ENCODE results near the gene CBR3.
"Not testable (repeated sequence)": the region's sequence is repeated elsewhere in the genome, so short reads cannot be mapped to it uniquely, and the experiment has no call there.

The CBR3 gene

DNA sequence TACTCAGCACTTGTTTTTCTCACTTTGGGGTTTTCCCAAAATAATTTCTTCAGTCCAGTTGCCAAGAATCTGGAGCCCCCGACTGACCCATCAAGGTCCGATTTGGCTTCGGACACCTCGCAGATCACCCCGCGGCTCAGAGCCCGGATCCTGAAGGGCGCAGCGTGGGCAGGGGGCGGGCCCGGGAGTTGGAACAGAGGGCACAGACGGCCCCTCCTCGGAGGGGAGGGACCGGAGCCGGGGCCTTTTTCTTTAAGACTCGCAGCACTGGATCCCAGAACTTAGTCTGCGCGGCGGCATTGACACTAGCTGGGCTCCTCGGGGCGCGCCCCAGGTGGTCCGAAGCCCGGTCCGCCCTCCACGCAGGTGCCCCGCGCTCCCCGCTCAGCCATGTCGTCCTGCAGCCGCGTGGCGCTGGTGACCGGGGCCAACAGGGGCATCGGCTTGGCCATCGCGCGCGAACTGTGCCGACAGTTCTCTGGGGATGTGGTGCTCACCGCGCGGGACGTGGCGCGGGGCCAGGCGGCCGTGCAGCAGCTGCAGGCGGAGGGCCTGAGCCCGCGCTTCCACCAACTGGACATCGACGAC lies at the start of gene CBR3:
TSS of gene CBR3 (plus strand) at position 277 of the 588 bp plus-strand sequence. CDS start at position 391, 114 bp downstream.
- no peak for DNase-seq (ENCODE audit: low spot score)

DNA sequence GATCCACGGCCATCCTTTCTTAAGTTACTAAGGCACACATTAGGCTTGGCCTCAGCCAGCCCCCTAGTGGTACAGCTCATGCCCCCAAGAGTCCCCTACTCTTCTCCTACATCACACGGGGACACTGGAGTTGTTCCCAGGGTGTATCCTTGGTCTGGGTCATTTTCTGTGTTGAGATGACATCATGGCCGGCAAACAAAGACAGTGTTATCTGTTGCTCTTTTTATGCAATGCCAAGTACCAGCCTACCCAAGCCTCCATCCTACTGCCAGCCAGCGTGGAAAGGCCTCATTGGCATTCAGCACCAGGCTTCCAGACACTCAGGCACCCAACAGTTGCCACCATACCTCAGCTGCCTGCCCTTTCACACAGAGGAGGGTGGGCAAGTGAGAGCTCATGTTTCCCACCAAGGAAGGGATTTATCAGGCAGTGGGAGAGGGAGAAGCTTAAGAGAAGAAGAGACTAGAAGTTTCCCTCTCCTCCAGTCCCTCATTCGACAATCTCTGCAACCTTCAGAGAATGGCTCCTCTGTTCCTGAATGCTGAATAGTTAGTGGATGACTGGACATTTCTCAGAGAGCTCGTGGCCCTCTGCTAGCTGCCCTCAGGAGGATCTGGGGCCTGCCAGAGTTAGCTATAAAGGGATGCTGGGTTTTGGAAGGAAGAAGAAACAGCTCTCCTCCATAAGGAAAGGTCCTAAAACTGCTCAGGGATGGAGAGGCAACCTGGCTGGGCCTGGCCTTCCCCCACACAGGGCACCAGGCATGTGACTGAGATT lies 47.3 kb upstream of the CBR3 start:
- no peak for DNase-seq (ENCODE audit: low spot score)

DNA sequence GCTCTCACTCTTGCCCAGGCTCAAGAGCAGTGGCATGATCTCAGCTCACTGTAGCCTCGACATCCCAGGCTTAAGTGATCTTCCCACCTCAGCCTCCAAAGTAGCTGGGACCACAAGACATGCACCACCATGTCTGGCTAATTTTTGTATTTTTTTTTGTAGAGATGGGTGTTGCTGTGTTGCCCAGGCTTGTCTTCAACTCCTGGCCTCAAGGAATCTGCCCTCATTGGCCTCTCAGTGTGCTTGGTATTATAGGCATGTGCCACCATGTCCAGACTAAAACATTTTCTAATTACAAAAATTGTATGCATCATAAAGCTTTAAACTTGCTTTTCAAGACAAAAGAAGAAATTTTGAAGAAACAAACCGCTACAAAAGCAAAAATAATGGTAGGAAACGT lies 44.9 kb upstream of the CBR3 start:
- no peak for DNase-seq (ENCODE audit: low spot score)

DNA sequence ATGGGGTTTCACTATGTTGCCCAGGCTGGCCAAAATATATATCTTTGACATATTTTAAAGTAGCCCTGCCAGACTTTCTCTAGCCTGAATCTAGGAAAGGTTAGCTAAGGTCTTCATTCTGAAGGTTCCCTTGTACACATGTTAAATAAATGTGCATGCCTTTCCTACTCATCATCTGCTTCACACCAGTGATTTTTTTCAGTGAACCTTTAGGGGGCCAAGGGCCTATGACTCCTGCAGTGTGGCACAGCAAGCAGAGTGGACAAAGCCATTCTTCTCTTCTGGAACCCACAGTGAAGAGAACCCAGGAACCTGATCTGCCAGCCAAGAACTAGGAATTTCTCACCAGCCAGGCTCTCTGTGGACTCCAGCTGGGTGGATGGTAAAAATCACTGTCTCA lies 42.2 kb upstream of the CBR3 start:
- no peak for DNase-seq (ENCODE audit: low spot score)

DNA sequence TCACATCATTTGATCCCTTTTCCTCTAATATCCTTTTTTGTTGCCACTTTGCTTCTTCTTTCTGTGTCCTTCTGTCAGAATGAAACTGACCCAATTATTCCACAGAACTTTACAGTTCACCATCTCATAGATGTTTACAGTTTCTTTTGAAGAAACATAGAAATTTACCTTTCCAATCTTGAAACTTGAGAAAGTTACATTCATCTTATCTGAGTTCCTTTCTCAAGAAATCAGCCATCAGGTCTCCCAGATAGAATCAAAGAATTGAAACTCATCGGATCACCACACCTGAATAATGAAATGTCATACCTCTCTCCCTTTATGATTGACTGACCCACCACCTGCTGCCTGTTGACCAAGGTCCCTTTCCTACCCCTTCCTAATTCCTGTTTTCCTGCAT lies 41.4 kb upstream of the CBR3 start:
- DNase-seq (ENCODE audit: low spot score): no peak

DNA sequence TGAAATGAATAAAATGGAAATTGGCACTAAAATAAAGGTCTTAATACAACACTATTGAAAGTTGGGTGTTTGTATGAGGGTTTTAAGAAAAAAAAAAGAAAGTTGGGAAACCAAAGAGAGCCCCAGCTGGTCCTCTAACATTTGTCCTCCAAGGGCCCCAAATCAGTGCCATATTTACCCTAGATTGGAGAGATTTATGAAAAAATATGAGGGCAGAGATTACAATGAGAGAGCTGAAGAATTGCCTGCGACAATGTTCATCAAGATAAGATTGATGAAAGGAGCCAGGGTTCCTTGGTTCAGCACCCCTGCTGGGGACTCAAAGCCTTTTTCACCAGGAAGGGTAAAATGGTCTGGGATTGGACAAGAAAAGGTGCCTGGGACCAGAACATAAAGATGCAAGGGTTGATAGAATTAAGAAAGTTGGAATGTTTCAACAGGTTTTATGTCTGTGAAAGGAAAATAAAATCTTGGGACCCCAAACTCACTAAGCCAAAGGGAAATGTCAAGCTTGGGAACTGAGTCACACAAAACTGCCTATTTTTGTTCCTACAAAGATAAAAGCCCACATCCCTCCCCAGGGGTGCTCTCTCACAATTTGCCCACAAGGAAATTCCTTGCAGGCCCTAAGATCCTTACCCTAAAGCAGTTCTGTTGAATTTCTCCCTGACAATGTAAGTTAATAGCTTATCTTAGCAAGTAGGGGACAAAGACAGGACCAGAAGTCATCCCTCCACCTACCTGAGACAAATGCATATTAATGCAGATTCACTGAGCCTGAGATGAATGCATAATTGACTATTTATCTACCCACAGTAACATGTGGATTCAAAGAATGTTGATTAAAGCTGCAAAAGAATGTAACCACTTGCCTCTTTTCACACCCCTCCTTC lies 38.2 kb upstream of the CBR3 start:
- no peak for DNase-seq (ENCODE audit: low spot score)

DNA sequence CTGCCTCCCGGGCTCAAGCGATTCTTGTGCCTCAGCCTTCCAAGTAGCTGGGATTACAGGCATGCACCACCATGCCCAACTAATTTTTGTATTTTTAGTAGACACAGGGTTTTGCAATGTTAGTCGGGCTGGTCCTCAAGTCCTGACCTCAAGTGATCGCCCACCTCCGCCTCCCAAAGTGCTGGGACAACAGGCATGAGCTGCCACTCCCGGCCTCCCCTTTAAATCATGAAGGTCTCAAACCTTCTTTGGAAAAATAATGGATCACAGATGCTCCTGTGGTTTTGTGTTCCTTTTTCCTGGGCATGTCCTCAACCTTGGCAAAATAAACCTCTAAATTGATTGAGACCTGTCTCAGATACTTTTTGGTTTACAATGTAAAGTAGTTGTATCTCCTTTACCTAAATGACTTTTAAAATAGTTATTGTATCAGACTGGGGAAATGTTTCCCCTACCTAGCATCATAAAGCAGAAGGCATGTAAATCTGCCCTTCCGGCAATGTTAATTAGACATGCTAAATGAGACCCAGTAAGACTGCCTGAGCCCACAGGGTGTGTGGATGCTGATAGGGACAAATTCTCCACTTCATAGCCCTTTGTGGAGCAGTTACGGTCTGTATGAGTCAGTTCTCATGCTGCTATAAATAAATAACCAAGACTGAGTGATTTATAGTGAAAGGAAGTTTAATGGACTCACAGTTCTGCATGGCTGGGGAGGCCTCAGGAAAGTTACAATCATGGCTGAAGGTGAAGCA lies 37.3 kb upstream of the CBR3 start:
- DNase-seq (ENCODE audit: low spot score): peak; percentile 29

DNA sequence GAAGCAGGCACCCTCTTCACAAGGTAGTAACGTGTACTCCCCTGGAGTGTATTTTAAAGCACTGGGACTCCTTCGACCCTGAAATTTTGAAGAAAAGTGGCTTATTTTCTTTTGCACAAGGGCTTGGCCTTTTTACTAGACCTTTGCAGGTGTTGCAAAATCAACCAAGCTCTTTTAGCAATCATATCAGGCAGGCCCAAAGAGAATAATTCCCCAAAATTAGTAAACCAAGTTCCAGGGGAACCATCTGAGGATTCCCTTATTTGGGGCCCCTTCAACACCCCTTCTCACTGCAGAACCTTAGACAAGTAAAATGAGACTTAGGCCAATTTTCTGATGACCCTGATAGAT lies 36.7 kb upstream of the CBR3 start:
- no peak for DNase-seq (ENCODE audit: low spot score)

DNA sequence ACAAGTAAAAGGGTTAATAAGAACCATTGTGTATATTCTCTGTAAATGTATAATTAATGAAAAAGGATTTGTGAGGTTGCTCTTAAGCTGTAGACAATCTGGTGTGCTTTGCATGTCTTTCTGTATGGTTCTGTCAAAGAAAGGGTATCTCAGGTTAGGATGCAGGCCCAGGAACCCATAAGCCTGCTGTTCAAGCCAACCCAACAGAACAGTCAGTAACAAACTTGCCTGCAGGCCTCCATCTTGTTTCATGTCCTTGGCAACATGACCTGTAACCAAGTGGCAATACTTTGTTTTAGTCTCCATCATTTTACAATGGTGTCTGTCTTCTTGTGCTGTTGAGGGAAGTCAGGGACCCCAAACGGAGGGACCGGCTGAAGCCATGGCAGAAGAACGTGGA lies 35.9 kb upstream of the CBR3 start:
- no peak for DNase-seq (ENCODE audit: low spot score)

DNA sequence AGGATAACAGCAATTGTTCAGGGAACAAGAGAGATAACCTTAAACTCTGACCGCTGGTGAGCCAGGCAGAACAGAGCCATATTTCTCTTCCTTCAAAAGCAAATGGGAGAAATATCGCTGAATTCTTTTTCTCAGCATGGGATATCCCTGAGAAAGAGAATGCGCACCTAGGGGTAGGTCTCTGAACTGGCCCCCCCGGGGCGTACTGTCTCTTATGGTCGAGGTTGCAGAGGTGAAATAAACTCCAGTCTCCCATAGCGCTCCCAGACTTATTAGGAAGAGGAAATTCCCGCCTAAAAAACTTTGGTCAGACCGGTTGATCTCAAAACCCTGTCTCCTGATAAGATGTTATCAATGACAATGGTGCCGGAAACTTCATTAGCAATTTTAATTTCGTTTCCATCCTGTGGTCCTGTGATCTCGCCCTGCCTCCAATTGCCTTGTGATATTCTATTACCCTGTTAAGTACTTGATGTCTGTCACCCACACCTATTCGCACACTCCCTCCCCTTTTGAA lies 35.1 kb upstream of the CBR3 start:
- DNase-seq (ENCODE audit: low spot score): not testable (repeated sequence)

DNA sequence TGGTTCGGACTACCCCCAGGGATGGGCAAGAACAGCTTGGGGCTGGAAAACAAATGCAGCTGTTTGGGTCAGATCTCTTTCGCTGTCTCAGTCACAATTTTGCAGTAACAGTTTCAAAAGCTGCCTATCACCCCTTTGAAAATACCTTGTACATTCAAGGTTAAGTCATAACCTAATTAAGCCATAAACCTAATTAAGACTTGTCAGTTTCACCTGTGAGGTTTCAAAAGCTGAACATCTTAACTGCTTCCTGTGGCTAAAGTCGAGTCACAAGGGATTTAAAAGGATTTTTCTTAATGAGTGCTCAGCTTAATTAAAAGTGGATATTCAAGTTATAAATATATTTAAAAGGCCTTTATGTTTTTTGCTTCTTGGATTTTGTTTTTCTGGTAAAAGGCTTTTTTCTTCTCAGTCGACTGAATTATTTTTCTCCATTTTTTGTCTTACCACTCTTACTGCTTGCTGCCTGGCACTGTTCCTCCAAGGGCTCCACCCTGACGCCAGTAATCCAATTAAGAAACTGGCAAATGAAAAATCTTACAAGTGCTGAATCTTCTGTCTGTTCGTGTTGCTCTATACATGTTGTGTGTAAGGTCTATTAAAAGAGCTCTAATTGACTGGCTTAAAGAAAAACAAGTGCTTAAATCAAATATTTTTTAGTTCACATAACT lies 33.8 kb upstream of the CBR3 start:
- DNase-seq (ENCODE audit: low spot score): no peak

DNA sequence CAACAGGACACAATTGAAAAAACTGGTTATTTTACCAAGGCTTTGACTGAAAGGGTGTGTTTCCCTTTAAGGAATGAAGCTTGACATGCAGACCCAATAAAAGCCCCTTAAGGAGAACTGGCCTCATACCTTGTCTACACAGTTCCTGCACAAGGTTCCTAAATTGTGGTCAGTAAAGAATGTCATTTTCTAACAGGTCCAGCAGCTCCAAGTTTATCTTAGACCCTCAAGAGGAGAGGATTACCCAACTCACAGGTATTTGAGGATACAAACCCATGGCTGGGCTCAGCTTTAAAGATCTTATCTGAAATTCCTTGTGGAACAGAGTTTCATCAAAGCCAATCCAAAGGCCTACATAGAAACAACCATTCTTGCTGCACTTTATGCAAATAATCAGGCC lies 31.4 kb upstream of the CBR3 start:
- no peak for DNase-seq (ENCODE audit: low spot score)

DNA sequence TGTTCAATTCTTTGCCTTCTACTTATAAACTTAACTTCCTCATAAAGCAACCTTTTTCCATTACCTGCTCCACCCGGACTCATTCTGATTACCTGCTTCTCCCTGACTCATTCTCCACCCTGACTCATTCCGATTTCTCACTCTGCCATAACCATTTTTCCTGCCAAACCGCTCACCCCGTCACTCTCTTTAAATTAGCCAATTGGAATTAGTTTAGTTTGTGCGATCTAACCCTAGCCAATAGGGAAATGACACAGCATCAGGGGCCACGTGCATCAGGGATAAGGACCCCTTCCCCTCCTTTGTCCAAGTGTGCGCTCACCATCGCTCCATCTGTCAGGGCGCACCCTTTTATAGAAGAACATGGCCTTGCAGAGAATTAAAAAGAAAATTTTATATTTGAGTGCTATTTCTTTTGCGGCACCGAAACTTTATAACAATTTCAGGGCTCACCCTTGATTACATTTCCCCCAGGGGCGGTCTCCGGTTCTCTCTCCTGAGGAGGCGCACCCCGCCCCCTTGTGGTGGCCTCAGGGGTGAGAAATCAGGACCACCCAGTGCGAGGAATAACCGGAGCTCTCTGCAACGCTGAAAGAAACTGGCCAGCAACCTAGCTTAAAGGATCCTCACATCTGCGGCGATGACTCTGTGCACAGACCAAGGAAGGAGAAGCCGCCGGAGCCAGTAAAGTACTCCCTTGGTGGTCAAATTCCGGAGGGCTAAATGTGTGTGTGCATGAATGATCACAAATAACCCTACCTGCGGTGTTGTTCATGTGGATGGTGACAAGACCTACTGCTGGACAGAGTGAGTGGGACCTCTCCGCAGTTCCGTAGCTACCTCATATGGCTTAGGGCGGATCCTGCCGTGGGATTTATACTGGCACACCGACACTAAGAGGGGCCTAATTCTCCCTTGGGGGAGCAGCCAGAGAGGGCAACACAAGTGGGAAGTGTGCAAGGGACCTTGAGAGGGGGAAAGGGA lies 30.3 kb upstream of the CBR3 start:
- no peak for DNase-seq (ENCODE audit: low spot score)

DNA sequence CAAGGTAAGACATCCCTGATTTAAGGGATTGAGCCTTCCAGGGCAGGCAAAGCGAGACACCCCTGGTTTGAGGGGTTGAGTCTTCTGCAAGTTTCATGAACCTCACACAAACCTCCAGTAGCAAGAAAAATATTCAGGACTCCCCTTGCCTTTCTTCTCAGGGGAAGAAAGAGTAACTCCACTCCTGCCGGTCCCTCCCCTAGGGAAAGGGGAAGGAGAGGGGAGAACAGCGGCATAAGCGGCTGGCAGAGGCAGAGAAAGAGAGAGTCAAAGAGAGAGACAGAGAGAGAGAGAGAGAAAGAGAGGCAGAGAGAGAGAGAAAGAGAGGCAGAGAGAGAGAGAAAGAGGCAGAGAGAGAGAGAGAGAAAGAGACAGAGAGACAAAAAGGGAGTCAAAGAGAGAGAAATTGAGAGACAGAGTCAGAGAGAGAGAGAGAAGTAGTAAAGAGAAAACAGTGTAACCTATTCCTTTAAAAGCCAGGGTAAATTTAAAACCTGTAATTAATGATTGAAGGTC lies 29.5 kb upstream of the CBR3 start:
- no peak for DNase-seq (ENCODE audit: low spot score)

DNA sequence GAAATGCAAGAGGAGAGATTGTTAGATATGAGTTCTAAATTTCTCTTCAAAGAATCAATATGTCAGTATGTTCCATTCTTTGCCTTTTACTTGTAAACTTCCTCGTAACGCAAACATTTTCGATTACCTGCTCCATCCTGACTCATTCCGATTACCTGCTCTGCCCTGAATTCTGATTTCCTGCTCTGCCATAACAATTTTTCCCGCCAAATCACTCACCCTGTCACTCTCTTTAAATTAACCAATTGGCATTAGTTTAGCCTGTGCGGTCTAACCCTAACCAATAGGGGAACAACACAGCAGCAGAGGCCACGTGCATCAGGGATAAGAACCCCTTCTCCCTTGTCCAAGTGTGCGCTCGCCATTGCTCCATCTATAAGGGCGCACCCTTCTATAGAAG lies 25.0 kb upstream of the CBR3 start:
- DNase-seq (ENCODE audit: low spot score): no peak

DNA sequence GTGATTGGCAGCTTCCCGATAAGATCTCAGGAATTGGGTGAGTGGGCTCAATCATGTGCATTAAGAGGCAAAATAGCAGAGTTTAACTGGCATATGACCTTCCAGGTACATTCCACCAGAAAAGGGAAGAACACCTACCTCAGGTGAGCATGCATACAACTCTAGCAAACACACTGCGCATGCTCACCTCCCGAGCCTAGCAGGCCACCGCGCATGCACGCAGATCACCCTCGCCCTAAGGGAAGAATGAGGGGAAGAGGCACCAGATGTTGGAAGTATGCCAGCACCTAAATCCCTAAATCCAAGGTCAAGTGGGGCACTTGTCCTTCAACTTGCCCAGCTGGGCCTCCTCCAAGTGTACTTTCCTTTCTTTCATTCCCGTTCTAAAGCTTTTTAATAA lies 23.6 kb upstream of the CBR3 start:
- no peak for DNase-seq (ENCODE audit: low spot score)

DNA sequence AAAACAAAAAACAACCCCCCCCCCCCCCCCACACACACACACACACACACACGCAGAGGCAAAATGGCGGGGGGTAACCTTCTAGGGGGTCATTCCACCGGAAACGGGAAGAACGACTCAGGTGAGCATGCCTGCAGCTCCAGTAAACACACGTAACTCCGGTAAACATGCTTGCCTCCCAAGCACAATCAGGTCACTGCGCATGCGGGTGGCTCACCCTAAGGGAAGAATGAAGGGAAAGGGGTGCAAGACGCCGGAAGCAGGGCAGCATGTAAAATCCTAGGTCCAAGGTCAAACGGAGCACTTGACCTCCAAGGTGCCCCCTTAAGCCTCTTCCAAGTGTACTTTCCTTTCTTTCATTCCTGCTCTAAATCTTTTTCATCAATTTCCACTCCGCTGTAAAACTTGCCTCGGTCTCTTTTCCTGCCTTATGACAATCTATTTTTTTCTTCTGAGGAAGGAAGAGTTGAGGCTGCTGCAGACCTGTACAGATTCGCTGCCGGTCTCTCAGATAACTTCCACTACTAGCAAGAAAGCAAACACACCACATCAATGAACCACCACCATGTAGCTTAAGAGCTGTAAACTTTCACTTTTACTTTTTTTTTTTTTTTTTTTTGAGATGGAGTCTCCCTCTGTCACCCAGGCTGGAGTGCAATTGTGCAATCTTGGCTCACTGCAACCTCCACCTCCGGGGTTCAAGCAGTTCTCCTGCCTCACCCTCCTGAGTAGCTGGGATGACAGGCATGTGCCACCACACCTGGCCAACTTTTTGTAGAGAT lies 21.0 kb upstream of the CBR3 start:
- DNase-seq (ENCODE audit: low spot score): no peak

DNA sequence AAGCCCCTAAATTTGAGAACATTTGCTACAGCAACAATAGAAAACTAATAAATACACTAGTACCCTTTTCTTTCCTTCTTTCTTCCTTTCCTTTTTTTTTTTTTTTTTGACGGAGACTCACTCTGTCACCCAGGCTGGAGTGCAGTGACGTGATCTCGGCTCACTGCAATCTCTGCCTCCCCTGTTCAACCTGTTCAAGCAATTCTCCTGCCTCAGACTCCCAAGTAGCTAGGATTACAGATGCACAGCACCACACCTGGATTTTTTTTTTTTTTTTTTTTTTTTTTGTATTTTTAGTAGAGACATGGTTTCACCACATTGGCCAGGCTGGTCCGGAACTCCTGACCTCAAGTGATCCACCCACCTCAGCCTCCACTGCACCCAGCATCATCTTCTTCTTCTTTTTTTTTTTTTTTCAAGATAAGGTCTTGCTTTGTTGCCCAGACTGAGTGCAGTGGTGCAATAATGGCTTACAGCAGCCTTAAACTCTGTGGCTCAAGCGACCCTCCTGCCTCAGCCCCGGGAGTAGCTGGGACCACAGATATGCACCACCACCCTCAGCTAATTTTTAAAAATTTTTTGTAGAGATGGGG lies 19.6 kb upstream of the CBR3 start:
- DNase-seq (ENCODE audit: low spot score): no peak

DNA sequence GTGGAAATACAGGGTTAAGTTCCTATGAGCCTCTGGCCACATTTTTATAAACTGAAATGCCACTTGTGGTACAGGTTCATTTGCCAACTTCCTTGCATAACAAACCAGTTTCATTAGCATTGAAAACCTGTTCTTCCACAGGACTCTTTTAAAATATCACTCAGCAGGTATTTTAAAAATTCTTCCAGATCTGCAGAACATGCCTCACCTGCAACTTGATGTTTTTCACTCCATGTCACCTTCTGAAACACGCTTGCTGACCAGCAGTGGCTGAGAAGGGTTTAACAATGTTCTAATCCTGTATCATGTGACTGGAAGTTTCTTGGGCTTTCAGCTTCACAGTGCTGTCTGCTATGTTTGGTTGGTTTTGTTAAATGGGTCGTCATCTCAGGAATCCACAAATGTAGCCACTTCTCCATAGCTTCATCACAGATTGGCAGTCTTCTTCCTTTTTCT lies 17.6 kb upstream of the CBR3 start:
- no peak for DNase-seq (ENCODE audit: low spot score)

Data from kidney capillary endothelial cell (primary cell).